WTC11 (cell line): ENCODE results near the gene SEH1L. TPM values are rescaled to one million over a fixed set of nuclear protein-coding genes. Genes with fewer than 3 reads are reported as not detected.
"Not testable (repeated sequence)": the region's sequence is repeated elsewhere in the genome, so short reads cannot be mapped to it uniquely, and the experiment has no call there.

ENCODE experiments used
- ATAC-seq: fragments of 200-7000 bp; cut with Tn5 transposase; 2 replicates; pipeline ENCODE4 v1.10.0; 2021; ENCODE audit warnings: mild to moderate bottlenecking, moderate library complexity
- CTCF ChIA-PET: fragments of 300-600 bp; sonication (Branson Sonifier 250); formaldehyde crosslinking; loops from one replicate; lab custom pipeline; 2021; ENCODE audit warnings: antibody characterized with exemption; lab: Charles Lee
- POLR2A ChIA-PET: fragments of 350-600 bp; sonication (Branson Sonifier 250); formaldehyde crosslinking; loops from one replicate; lab custom pipeline; 2021; ENCODE audit warnings: antibody characterized with exemption; lab: Charles Lee
- DNase-seq: peaks from one replicate; pipeline ENCODE4 v3.0.0; 2021; ENCODE audit warnings: low spot score
- H3K27ac Mint-ChIP-seq: 2 replicates; pipeline ENCODE4 v1.8.0; 2021; ENCODE audit warnings: mixed read lengths
- H3K27me3 Mint-ChIP-seq: 2 replicates; pipeline ENCODE4 v1.8.0; 2021; ENCODE audit warnings: low read depth, mild to moderate bottlenecking, moderate library complexity, mixed read lengths
- H3K36me3 Mint-ChIP-seq: 2 replicates; pipeline ENCODE4 v1.8.0; 2021; ENCODE audit warnings: mixed read lengths
- H3K4me1 Mint-ChIP-seq: 2 replicates; pipeline ENCODE4 v1.8.0; 2022; ENCODE audit warnings: mixed read lengths
- H3K4me3 Mint-ChIP-seq: 2 replicates; pipeline ENCODE4 v1.8.0; 2021; ENCODE audit warnings: mild to moderate bottlenecking, moderate library complexity, mixed read lengths
- H3K9me3 Mint-ChIP-seq: 2 replicates; pipeline ENCODE4 v1.8.0; 2021; ENCODE audit warnings: mixed read lengths
- CBFB ChIP-seq: sonication (generic); formaldehyde crosslinking; IDR thresholded peaks from 2 replicates; pipeline ENCODE4 v1.8.1; 2022; ENCODE audit warnings: mild to moderate bottlenecking, low read depth, missing genetic modification reagents
- ELF4 ChIP-seq: sonication (generic); formaldehyde crosslinking; IDR thresholded peaks from 2 replicates; pipeline ENCODE4 v1.8.1; 2022; ENCODE audit warnings: low read depth, mild to moderate bottlenecking, moderate library complexity, missing genetic modification reagents
- FOXJ3 ChIP-seq: sonication (generic); formaldehyde crosslinking; IDR thresholded peaks from 2 replicates; pipeline ENCODE4 v1.9.0; 2021; ENCODE audit warnings: missing genetic modification reagents, mild to moderate bottlenecking, borderline replicate concordance
- GABPB1 ChIP-seq: sonication (generic); formaldehyde crosslinking; IDR thresholded peaks from 2 replicates; pipeline ENCODE4 v1.8.1; 2023; ENCODE audit warnings: mild to moderate bottlenecking, missing genetic modification reagents
- GTF2I ChIP-seq: fragments of 250-450 bp; sonication (Bioruptor Pico); conservative IDR thresholded peaks from 2 replicates; pipeline ENCODE4 v1.4.0; 2021; ENCODE audit warnings: mild to moderate bottlenecking
- IRF2 ChIP-seq: sonication (generic); formaldehyde crosslinking; IDR thresholded peaks from 2 replicates; pipeline ENCODE4 v1.8.0; 2022; ENCODE audit warnings: low read depth, missing genetic modification reagents, borderline replicate concordance
- MXD4 ChIP-seq: fragments of 250-450 bp; sonication (Bioruptor Pico); IDR thresholded peaks from 2 replicates; pipeline ENCODE4 v1.8.0; 2021; ENCODE audit warnings: mild to moderate bottlenecking, moderate library complexity, borderline replicate concordance
- NFYB ChIP-seq: sonication (generic); formaldehyde crosslinking; conservative IDR thresholded peaks from 2 replicates; pipeline ENCODE4 v1.8.0; 2022; ENCODE audit warnings: low read depth, missing genetic modification reagents
- NR2C2 ChIP-seq: sonication (generic); formaldehyde crosslinking; IDR thresholded peaks from 2 replicates; pipeline ENCODE4 v1.8.0; 2022; ENCODE audit warnings: mild to moderate bottlenecking, missing genetic modification reagents
- NR3C1 ChIP-seq: sonication (generic); formaldehyde crosslinking; conservative IDR thresholded peaks from 2 replicates; pipeline ENCODE4 v1.8.1; 2023; ENCODE audit warnings: low read depth, mild to moderate bottlenecking, missing genetic modification reagents
- RELA ChIP-seq: sonication (generic); formaldehyde crosslinking; IDR thresholded peaks from 2 replicates; pipeline ENCODE4 v1.8.1; 2022; ENCODE audit warnings: missing genetic modification reagents, mild to moderate bottlenecking, borderline replicate concordance
- SOX15 ChIP-seq: fragments of 250-450 bp; sonication (Bioruptor Pico); IDR thresholded peaks from 2 replicates; pipeline ENCODE4 v1.9.0; 2021; ENCODE audit warnings: mild to moderate bottlenecking
- ZNF138 ChIP-seq: sonication (generic); formaldehyde crosslinking; conservative IDR thresholded peaks from 2 replicates; pipeline ENCODE4 v1.8.1; 2022; ENCODE audit warnings: mild to moderate bottlenecking, moderate library complexity, missing genetic modification reagents
- ZNF232 ChIP-seq: sonication (generic); formaldehyde crosslinking; IDR thresholded peaks from 2 replicates; pipeline ENCODE4 v1.8.0; 2022; ENCODE audit warnings: mild to moderate bottlenecking, missing genetic modification reagents
- ZNF317 ChIP-seq: sonication (generic); formaldehyde crosslinking; IDR thresholded peaks from 2 replicates; pipeline ENCODE4 v1.8.1; 2023; ENCODE audit warnings: low read depth, mild to moderate bottlenecking, moderate library complexity, missing genetic modification reagents, borderline replicate concordance
- ZNF416 ChIP-seq: fragments of 250-450 bp; sonication (Bioruptor Pico); IDR thresholded peaks from 2 replicates; pipeline ENCODE4 v1.9.0; 2021; ENCODE audit warnings: mild to moderate bottlenecking, inconsistent platforms
- ZNF671 ChIP-seq: fragments of 250-450 bp; sonication (Bioruptor Pico); IDR thresholded peaks from 2 replicates; pipeline ENCODE4 v1.8.0; 2021; ENCODE audit warnings: mild to moderate bottlenecking
- total RNA-seq: library from RNA; stranded (reverse); gene quantifications from 3 replicates; pipeline ENCODE4 v1.2.3, GENCODE V29; 2021
- TF ChIP-seq, protein P1 (sequence below): sonication (generic); formaldehyde crosslinking; IDR thresholded peaks from 2 replicates; pipeline ENCODE4 v1.8.1; 2023; ENCODE audit warnings: mild to moderate bottlenecking, missing genetic modification reagents, moderate library complexity
- TF ChIP-seq, protein P2 (sequence below): sonication (generic); formaldehyde crosslinking; IDR thresholded peaks from 2 replicates; pipeline ENCODE4 v1.8.1; 2022; ENCODE audit warnings: mild to moderate bottlenecking, missing genetic modification reagents, moderate library complexity, borderline replicate concordance
- TF ChIP-seq, protein P3 (sequence below): sonication (generic); formaldehyde crosslinking; IDR thresholded peaks from 2 replicates; pipeline ENCODE4 v1.8.0; 2023; ENCODE audit warnings: missing genetic modification reagents, mild to moderate bottlenecking, borderline replicate concordance
- TF ChIP-seq, protein P4 (sequence below): sonication (generic); formaldehyde crosslinking; IDR thresholded peaks from 2 replicates; pipeline ENCODE4 v1.8.1; 2023; ENCODE audit warnings: mild to moderate bottlenecking, missing genetic modification reagents, borderline replicate concordance

The SEH1L gene
- total RNA-seq, 1 experiment from 2014 or later = 75.5 TPM

DNA sequence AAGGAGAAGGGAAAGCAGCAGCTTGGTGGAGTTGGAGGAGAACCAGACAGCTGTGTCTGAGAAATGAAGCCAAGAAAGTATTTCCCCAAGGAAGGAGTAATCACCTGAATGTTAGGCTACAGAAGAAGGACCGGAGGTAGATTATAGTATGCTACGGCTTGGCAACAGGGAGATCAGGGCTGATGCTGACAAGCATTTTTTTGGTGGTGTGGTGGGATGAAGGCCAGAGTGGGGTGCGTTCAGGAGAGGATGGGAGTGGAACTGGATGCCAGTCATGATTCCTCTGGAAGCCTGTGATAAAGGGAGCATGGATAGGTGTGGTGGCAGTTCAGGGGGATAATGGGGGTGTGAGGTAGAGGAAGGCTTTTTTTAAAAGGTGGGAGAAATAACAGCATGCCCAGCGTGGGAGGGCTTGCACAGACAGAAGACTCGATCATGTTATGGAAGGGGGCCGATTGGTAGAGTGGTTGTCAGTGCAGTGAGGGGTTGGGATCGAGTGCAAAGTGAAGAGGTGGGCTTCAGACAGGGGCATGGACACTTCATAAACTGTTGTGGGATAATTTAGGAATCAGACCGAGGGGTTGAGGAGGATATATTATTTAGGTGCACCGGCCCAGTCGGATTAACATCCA, 49.0 kb downstream of the SEH1L start:
- TF ChIP-seq ZNF317 (CRISPR knock-in tag) (no peak), NR2C2 (CRISPR knock-in tag) (no peak), FOXJ3 (CRISPR knock-in tag) (no peak), ZNF416 (CRISPR knock-in tag) (no peak), ELF4 (CRISPR knock-in tag) (no peak), ZNF232 (no peak), IRF2 (no peak), ZNF138 (no peak)
- TF ChIP-seq, protein P1, sequence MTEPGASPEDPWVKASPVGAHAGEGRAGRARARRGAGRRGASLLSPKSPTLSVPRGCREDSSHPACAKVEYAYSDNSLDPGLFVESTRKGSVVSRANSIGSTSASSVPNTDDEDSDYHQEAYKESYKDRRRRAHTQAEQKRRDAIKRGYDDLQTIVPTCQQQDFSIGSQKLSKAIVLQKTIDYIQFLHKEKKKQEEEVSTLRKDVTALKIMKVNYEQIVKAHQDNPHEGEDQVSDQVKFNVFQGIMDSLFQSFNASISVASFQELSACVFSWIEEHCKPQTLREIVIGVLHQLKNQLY = no peak
- TF ChIP-seq, protein P2, sequence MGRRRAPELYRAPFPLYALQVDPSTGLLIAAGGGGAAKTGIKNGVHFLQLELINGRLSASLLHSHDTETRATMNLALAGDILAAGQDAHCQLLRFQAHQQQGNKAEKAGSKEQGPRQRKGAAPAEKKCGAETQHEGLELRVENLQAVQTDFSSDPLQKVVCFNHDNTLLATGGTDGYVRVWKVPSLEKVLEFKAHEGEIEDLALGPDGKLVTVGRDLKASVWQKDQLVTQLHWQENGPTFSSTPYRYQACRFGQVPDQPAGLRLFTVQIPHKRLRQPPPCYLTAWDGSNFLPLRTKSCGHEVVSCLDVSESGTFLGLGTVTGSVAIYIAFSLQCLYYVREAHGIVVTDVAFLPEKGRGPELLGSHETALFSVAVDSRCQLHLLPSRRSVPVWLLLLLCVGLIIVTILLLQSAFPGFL (CRISPR knock-in tag) = no peak
- TF ChIP-seq, protein P3, sequence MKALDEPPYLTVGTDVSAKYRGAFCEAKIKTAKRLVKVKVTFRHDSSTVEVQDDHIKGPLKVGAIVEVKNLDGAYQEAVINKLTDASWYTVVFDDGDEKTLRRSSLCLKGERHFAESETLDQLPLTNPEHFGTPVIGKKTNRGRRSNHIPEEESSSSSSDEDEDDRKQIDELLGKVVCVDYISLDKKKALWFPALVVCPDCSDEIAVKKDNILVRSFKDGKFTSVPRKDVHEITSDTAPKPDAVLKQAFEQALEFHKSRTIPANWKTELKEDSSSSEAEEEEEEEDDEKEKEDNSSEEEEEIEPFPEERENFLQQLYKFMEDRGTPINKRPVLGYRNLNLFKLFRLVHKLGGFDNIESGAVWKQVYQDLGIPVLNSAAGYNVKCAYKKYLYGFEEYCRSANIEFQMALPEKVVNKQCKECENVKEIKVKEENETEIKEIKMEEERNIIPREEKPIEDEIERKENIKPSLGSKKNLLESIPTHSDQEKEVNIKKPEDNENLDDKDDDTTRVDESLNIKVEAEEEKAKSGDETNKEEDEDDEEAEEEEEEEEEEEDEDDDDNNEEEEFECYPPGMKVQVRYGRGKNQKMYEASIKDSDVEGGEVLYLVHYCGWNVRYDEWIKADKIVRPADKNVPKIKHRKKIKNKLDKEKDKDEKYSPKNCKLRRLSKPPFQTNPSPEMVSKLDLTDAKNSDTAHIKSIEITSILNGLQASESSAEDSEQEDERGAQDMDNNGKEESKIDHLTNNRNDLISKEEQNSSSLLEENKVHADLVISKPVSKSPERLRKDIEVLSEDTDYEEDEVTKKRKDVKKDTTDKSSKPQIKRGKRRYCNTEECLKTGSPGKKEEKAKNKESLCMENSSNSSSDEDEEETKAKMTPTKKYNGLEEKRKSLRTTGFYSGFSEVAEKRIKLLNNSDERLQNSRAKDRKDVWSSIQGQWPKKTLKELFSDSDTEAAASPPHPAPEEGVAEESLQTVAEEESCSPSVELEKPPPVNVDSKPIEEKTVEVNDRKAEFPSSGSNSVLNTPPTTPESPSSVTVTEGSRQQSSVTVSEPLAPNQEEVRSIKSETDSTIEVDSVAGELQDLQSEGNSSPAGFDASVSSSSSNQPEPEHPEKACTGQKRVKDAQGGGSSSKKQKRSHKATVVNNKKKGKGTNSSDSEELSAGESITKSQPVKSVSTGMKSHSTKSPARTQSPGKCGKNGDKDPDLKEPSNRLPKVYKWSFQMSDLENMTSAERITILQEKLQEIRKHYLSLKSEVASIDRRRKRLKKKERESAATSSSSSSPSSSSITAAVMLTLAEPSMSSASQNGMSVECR (CRISPR knock-in tag) = no peak
- ATAC-seq = no peak
- CTCF ChIA-PET = no interaction called here
- Mint-ChIP-seq H3K4me3 (no peak overlapping the region), H3K27me3 (no peaks in the 10 kb centered on the region), H3K27ac (no peak overlapping the region), H3K4me1 (no peaks in the 10 kb centered on the region; the same call in 1 of the 2 replicates), H3K9me3 (no peaks in the 10 kb centered on the region), H3K36me3 (no peaks in the 10 kb centered on the region; the same call in none of the 2 replicates)
- POLR2A ChIA-PET = interaction anchor here (0.6 kb wide), 1 partner anchor 15 kb away, joined by 3 read pairs; no protein-coding TSS in a partner anchor
- DNase-seq = no peak

DNA sequence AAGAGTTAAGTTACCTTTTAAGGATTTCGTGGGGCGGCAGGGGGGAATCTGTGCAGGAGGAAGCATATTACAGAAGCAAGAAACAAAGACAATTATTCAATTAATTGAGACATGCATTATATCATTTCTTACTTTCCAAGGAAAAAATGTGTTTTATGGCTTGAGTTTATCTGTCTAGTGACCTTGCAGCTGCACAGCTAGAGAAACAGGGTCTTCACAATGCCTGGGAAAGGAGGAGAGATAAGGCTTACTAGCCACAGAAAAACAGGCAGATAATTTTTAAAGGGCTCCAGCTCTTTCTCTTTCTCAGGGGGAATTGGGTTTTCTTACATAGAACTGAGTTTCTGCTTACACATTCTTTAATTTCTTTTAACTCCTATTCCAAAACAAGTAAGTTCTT, 49.5 kb downstream of the SEH1L start:
- H3K4me1 Mint-ChIP-seq, DNase-seq, H3K4me3 Mint-ChIP-seq, POLR2A ChIA-PET, H3K9me3 Mint-ChIP-seq, CTCF ChIA-PET, H3K36me3 Mint-ChIP-seq, H3K27ac Mint-ChIP-seq, H3K27me3 Mint-ChIP-seq, ATAC-seq: not testable (repeated sequence)

DNA sequence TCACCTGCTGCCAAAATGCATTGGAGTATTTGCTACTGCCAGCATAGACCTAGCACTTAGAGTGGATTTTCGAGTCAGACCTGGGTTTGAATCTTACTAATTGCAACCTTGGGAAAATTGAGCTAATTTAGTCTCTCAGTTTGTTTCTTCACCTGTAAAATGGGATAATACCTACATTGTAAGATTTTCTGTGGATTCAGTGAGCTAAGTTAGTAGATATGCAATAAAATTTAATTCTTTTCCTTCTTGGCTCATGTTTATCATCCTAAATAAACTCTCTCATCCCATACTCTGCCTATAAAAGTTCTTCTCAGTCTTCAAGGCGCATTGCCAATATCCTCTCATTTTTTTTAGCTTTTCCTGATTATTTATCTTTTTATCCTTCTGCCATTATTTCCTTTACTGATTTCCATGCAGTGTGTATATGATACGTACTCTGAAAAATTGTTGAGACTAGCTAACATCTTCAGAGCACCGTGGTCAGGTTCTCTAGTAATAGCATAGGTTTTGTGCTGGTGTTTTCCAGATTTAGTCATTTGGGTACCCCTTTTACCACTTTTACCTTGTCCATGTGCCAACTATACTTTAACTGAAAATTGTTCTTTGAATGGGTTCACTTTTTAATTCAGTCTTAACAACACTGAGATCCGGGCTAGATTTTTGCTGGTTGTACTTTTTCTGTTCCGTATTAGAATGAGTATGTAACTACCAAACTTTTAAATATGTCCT, 50.7 kb downstream of the SEH1L start:
- ATAC-seq = no peak
- no peaks in the 10 kb centered on the region; the same call in none of the 2 replicates for H3K36me3 Mint-ChIP-seq
- DNase-seq = no peak
- H3K27me3 Mint-ChIP-seq = no peaks in the 10 kb centered on the region
- ChIA-PET POLR2A (no interaction called here), CTCF (no interaction called here)
- H3K4me1 Mint-ChIP-seq = no peaks in the 10 kb centered on the region
- H3K9me3 Mint-ChIP-seq = no peaks in the 10 kb centered on the region
- TF ChIP-seq GTF2I (CRISPR knock-in tag) (no peak), RELA (CRISPR knock-in tag) (no peak), NFYB (no peak), CBFB (CRISPR knock-in tag) (no peak), NR3C1 (CRISPR knock-in tag) (no peak), SOX15 (CRISPR knock-in tag) (no peak), ZNF671 (no peak), MXD4 (CRISPR knock-in tag) (no peak), GABPB1 (CRISPR knock-in tag) (no peak)
- TF ChIP-seq, protein P4, sequence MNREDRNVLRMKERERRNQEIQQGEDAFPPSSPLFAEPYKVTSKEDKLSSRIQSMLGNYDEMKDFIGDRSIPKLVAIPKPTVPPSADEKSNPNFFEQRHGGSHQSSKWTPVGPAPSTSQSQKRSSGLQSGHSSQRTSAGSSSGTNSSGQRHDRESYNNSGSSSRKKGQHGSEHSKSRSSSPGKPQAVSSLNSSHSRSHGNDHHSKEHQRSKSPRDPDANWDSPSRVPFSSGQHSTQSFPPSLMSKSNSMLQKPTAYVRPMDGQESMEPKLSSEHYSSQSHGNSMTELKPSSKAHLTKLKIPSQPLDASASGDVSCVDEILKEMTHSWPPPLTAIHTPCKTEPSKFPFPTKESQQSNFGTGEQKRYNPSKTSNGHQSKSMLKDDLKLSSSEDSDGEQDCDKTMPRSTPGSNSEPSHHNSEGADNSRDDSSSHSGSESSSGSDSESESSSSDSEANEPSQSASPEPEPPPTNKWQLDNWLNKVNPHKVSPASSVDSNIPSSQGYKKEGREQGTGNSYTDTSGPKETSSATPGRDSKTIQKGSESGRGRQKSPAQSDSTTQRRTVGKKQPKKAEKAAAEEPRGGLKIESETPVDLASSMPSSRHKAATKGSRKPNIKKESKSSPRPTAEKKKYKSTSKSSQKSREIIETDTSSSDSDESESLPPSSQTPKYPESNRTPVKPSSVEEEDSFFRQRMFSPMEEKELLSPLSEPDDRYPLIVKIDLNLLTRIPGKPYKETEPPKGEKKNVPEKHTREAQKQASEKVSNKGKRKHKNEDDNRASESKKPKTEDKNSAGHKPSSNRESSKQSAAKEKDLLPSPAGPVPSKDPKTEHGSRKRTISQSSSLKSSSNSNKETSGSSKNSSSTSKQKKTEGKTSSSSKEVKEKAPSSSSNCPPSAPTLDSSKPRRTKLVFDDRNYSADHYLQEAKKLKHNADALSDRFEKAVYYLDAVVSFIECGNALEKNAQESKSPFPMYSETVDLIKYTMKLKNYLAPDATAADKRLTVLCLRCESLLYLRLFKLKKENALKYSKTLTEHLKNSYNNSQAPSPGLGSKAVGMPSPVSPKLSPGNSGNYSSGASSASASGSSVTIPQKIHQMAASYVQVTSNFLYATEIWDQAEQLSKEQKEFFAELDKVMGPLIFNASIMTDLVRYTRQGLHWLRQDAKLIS = no peak
- H3K27ac Mint-ChIP-seq = no peak overlapping the region
- H3K4me3 Mint-ChIP-seq = no peak overlapping the region
